Neural cell (in vitro differentiated cells): ENCODE results near the gene EPN1.

Experiments used
- CTCF ChIP-seq: fragments of 450-650 bp; IDR thresholded peaks from 2 replicates; pipeline ENCODE4 v1.5.1; 2014; ENCODE audit warnings: antibody characterized with exemption, mild to moderate bottlenecking, moderate library complexity; ENCODE audit not compliant: poor library complexity, severe bottlenecking
- EP300 ChIP-seq: fragments of 450-650 bp; conservative IDR thresholded peaks from 2 replicates; pipeline ENCODE4 v1.6.1; 2014; ENCODE audit warnings: antibody characterized with exemption, mild to moderate bottlenecking, moderate library complexity; ENCODE audit not compliant: poor library complexity, severe bottlenecking
- RAD21 ChIP-seq: fragments of 450-650 bp; conservative IDR thresholded peaks from 2 replicates; pipeline ENCODE4 v1.6.1; 2014; ENCODE audit warnings: antibody characterized with exemption, mild to moderate bottlenecking, moderate library complexity
- REST ChIP-seq: IDR thresholded peaks from 2 replicates; pipeline ENCODE4 v1.6.1; 2012; ENCODE audit warnings: borderline replicate concordance

- TF ChIP-seq RAD21 (no peak), CTCF (no peak), REST (no peak), EP300 (no peak)
Observed at GRCh38 chr19:55720214-55720746, 45.3 kb downstream of the EPN1 start.
